ACC112 (cell line): ENCODE measurements around the gene SAA1.
"Not testable (repeated sequence)": the region's sequence is repeated elsewhere in the genome, so short reads cannot be mapped to it uniquely, and the experiment has no call there.

Experiments used
- H2AFZ ChIP-seq: fragments of 200-600 bp; sonication (generic); one replicate; pipeline ENCODE4 v1.6.0; 2017; ENCODE audit warnings: antibody characterized with exemption, low read length; ENCODE audit not compliant: unreplicated experiment
- H3K27ac ChIP-seq: fragments of 200-600 bp; sonication (generic); 2 replicates; pipeline ENCODE4 v1.5.1; 2014; ENCODE audit warnings: low read depth, mild to moderate bottlenecking, antibody characterized with exemption, low read length, moderate library complexity
- H3K27me3 ChIP-seq: fragments of 200-600 bp; sonication (generic); 2 replicates; pipeline ENCODE4 v1.6.1; 2014; ENCODE audit warnings: mild to moderate bottlenecking, antibody characterized with exemption, low read length, moderate library complexity, mixed read lengths; ENCODE audit not compliant: insufficient read depth
- H3K36me3 ChIP-seq: fragments of 200-600 bp; sonication (generic); 2 replicates; pipeline ENCODE4 v1.6.1; 2016; ENCODE audit warnings: mild to moderate bottlenecking, antibody characterized with exemption, low read length, moderate library complexity, mixed read lengths; ENCODE audit not compliant: insufficient read depth
- H3K4me1 ChIP-seq: fragments of 200-600 bp; sonication (generic); one replicate; pipeline ENCODE4 v1.6.1; 2016; ENCODE audit warnings: low read length, mixed read lengths; ENCODE audit not compliant: insufficient read depth, unreplicated experiment, control insufficient read depth
- H3K4me3 ChIP-seq: fragments of 200-600 bp; sonication (generic); 2 replicates; pipeline ENCODE4 v1.5.1; 2014; ENCODE audit warnings: mild to moderate bottlenecking, low read depth, low read length
- H3K79me2 ChIP-seq: fragments of 200-600 bp; sonication (generic); one replicate; pipeline ENCODE4 v1.6.0; 2016; ENCODE audit warnings: low read length; ENCODE audit not compliant: control insufficient read depth, unreplicated experiment, insufficient read depth

SAA1 gene

GRCh38 chr11:18261721-18262120 lies 4.3 kb upstream of the SAA1 start:
- Histone ChIP-seq H3K4me1 (no peaks in the 10 kb centered on the region), H3K79me2 (no peaks in the 10 kb centered on the region), H3K27ac (no peak overlapping the region), H3K36me3 (no peaks in the 10 kb centered on the region), H3K4me3 (no peak overlapping the region), H3K27me3 (peaks cover 35% of the 10 kb centered on the region), H2AFZ (no peak overlapping the region)

- not testable (repeated sequence) for H3K4me3 ChIP-seq, H3K36me3 ChIP-seq, H3K27ac ChIP-seq, H3K79me2 ChIP-seq, H3K4me1 ChIP-seq, H2AFZ ChIP-seq
- peaks cover 28% of the 10 kb centered on the region for H3K27me3 ChIP-seq
These were observed 3.2 kb upstream of the SAA1 start for GRCh38 chr11:18262681-18263350.

DNA sequence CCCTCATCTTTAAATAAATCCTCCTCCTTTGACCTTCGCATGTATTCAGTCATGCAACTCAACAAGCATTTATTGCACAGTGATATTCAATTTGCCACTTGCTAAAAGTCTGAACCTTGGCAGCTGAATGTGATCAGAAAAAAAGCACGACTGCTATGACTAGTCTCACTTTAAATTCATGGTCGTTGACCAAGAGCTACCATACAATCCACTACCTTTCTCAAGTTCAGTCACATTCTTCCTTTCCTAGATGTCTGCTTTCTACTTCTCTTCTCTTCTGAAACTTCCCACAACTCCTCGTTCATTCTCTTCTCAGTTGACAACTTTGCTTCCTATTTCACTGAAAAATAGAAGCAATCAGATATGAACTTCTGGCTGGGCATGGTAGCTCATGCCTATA lies 2.0 kb upstream of the SAA1 start:
- H3K4me1 ChIP-seq: no peaks in the 10 kb centered on the region
- H2AFZ ChIP-seq: no peak overlapping the region
- no peak overlapping the region for H3K4me3 ChIP-seq
- peaks cover 23% of the 10 kb centered on the region for H3K27me3 ChIP-seq
- no peak overlapping the region for H3K27ac ChIP-seq
- no peaks in the 10 kb centered on the region for H3K79me2 ChIP-seq
- H3K36me3 ChIP-seq: no peaks in the 10 kb centered on the region

GRCh38 chr11:18264677-18265555 lies 1.1 kb upstream of the SAA1 start:
- Histone ChIP-seq H3K27ac (no peak overlapping the region), H3K4me1 (no peaks in the 10 kb centered on the region), H3K4me3 (no peak overlapping the region), H2AFZ (no peak overlapping the region), H3K27me3 (peaks cover 14% of the 10 kb centered on the region), H3K36me3 (no peaks in the 10 kb centered on the region), H3K79me2 (no peaks in the 10 kb centered on the region)

GRCh38 chr11:18267335-18268133 lies 1.5 kb downstream of the SAA1 start:
- not testable (repeated sequence) for H3K27me3 ChIP-seq, H3K79me2 ChIP-seq, H2AFZ ChIP-seq, H3K27ac ChIP-seq, H3K4me1 ChIP-seq, H3K4me3 ChIP-seq, H3K36me3 ChIP-seq

DNA sequence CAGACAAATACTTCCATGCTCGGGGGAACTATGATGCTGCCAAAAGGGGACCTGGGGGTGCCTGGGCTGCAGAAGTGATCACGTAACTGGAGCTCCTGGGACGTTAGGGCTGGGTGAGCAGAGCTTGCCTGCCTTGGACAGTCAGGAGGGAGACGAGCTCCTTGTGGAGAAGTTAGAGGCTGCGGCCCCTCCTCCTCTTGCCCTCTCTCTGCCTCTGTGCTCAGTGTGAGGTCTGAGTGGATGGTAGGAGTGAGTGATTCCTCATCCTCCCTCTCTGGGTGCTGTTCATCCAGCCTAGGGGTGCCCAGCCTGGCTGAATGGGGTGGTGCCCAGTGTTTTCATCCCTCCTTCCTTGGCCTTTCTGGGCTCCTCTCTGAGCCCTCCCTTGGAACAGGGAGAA lies 3.2 kb downstream of the SAA1 start:
- not testable (repeated sequence) for H3K27ac ChIP-seq, H3K36me3 ChIP-seq, H2AFZ ChIP-seq, H3K4me3 ChIP-seq, H3K79me2 ChIP-seq, H3K27me3 ChIP-seq, H3K4me1 ChIP-seq

DNA sequence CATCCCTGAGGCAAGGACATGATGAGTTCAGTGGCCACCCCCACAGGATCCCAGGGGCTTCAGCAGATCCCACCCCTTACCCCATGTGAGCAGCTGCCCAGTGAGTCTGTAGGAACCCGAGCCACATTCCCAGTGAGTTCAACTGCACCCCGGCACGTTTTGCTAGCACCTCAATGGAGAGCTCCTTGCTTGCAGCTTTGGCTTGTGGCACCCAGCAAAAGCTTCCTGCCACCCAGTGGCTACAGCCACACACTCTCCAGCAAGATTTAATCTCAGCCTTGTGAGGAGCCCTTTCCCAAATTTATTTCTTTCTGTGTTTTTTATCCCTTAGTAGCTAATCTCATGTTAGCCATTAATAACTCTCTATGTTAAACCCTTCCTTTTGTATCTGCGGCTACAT lies 4.0 kb downstream of the SAA1 start:
- Histone ChIP-seq H3K79me2 (no peaks in the 10 kb centered on the region), H3K27ac (no peak overlapping the region), H3K27me3 (no peaks in the 10 kb centered on the region), H3K4me1 (no peaks in the 10 kb centered on the region), H3K4me3 (no peak overlapping the region), H2AFZ (no peak overlapping the region), H3K36me3 (no peaks in the 10 kb centered on the region)

- Histone ChIP-seq H3K36me3 (no peaks in the 10 kb centered on the region), H3K4me3 (no peak overlapping the region), H2AFZ (no peak overlapping the region), H3K79me2 (no peaks in the 10 kb centered on the region), H3K27ac (no peak overlapping the region), H3K27me3 (no peaks in the 10 kb centered on the region), H3K4me1 (no peaks in the 10 kb centered on the region)
These were observed 5.1 kb downstream of the SAA1 start for GRCh38 chr11:18271206-18271605.

DNA sequence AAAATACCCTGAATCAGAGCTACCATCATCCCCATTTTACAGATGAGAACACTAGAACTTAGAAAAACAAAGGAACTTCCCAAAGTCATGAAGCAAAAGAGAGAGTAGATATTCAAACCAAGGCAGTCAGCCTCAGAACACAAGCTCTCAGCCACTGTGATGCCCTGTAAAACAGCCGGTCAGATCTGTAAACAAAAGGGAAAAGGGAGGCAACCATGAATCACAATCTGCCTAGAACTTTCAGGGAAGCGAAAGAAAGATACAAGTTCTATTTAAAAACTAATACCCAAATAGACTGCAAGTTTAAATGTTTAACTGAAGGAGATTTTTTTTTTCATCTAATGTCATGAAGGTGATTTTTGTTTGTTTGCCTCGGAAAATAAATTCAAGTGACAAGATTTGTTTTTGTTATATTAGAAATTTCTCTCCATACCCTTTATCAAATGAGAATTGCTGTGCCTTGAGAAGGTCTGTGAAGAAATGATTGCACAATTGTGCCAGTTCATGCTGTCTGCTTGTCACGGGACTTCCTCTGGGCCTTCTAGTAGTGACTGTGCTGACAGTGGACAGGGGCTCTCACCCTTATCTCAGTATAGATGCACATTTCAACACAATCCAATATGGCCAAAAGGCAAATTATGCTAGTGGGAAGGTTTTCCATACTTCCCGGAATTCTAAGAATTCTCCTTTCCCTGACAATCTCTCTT lies 11.7 kb downstream of the SAA1 start:
- H3K4me3 ChIP-seq: no peak overlapping the region
- H3K27ac ChIP-seq: no peak overlapping the region
- no peak overlapping the region for H2AFZ ChIP-seq
- H3K27me3 ChIP-seq: no peaks in the 10 kb centered on the region
- no peaks in the 10 kb centered on the region for H3K79me2 ChIP-seq
- H3K4me1 ChIP-seq: no peaks in the 10 kb centered on the region
- H3K36me3 ChIP-seq: peaks cover 18% of the 10 kb centered on the region; the same call in 1 of the 2 replicates

GRCh38 chr11:18280438-18281045 lies 14.5 kb downstream of the SAA1 start:
- Histone ChIP-seq H3K36me3 (peaks cover 28% of the 10 kb centered on the region), H3K27ac (no peak overlapping the region), H3K4me1 (no peaks in the 10 kb centered on the region), H3K79me2 (no peaks in the 10 kb centered on the region), H3K27me3 (no peaks in the 10 kb centered on the region), H3K4me3 (no peak overlapping the region), H2AFZ (no peak overlapping the region)
